PFSK-1 (cell line): ENCODE results near the gene MUC4.

Source experiments
- FOXP2 ChIP-seq: optimal IDR thresholded peaks from 2 replicates; pipeline ENCODE3; 2011; ENCODE audit warnings: borderline replicate concordance, control low read depth, inconsistent platforms; ENCODE audit not compliant: insufficient read depth; ENCODE audit errors: extremely low read length, extremely low read depth
- POLR2AphosphoS5 ChIP-seq: IDR thresholded peaks from 2 replicates; pipeline ENCODE4 v1.6.1; 2012; ENCODE audit warnings: low read depth, mild to moderate bottlenecking, control low read depth, low read length, moderate library complexity
- REST ChIP-seq, 2 experiments: IDR thresholded peaks; 2 replicates each; pipeline versions ENCODE4 v1.6.1 to v1.8.0; 2011 to 2012; ENCODE audit warnings: low read depth in 2 of 2, low read length in 2 of 2, control low read depth in 1 of 2, inconsistent platforms in 1 of 2, mild to moderate bottlenecking in 1 of 2, moderate library complexity in 1 of 2; ENCODE audit not compliant: insufficient read depth in 1 of 2
- SIN3A ChIP-seq: IDR thresholded peaks from 2 replicates; pipeline ENCODE4 v1.6.1; 2012; ENCODE audit warnings: mild to moderate bottlenecking, low read length, moderate library complexity, borderline replicate concordance; ENCODE audit not compliant: insufficient read depth
- TAF1 ChIP-seq: IDR thresholded peaks from 2 replicates; pipeline ENCODE4 v1.6.1; 2012; ENCODE audit warnings: low read length, control low read depth, borderline replicate concordance; ENCODE audit not compliant: insufficient read depth

GRCh38 chr3:195699388-195699771, 112.3 kb downstream of the MUC4 start:
- TF ChIP-seq POLR2AphosphoS5 = no peak
- no peak for TF ChIP-seq REST (IDR thresholded peaks at IDR 0.05; ENCODE audit: insufficient read depth in 1 of 2, low read depth in 2 of 2, low read length in 2 of 2)
- TF ChIP-seq FOXP2 = no peak
- no peak for TF ChIP-seq TAF1
- no peak for TF ChIP-seq SIN3A
